GM18861 (cell line): ENCODE results near the gene NEK5.

Source experiments
- ATAC-seq: cut with Tn5 transposase; IDR thresholded peaks from one replicate; pipeline ENCODE4 v1.9.1; 2021; ENCODE audit not compliant: unreplicated experiment

Gene NEK5

GRCh38 chr13:51988988-51989618, 139.8 kb downstream of the NEK5 start:
- ATAC-seq = no peak
